Gastroesophageal sphincter (tissue), 3 donors: ENCODE results near the gene ACIN1.

Experiments
- CTCF ChIP-seq, 4 experiments: fragments of 200-600 bp in 2 of 4; fragments of 450-650 bp in 2 of 4; sonication (generic) in 1 of 4; IDR thresholded peaks; one replicate each; pipeline ENCODE4 v1.5.1; 2017 to 2019; ENCODE audit warnings: antibody characterized with exemption in 4 of 4, mild to moderate bottlenecking in 2 of 4, moderate library complexity in 2 of 4
- EP300 ChIP-seq: sonication (generic); formaldehyde crosslinking; IDR thresholded peaks from one replicate; pipeline ENCODE4 v1.6.1; 2017; ENCODE audit warnings: antibody characterized with exemption, mild to moderate bottlenecking
- POLR2A ChIP-seq, 2 donors: fragments of 450-650 bp; IDR thresholded peaks; one replicate each; pipeline ENCODE4 v1.6.1; 2017; ENCODE audit warnings: antibody characterized with exemption in 2 of 2, mild to moderate bottlenecking in 2 of 2, moderate library complexity in 1 of 2
- POLR2AphosphoS5 ChIP-seq: sonication (generic); formaldehyde crosslinking; IDR thresholded peaks from one replicate; pipeline ENCODE4 v1.6.1; 2017; ENCODE audit warnings: antibody characterized with exemption

GRCh38 chr14:23140371-23140770, 45.4 kb upstream of the ACIN1 start:
- TF ChIP-seq CTCF (IDR thresholded peaks at IDR 0.05) (no peak), POLR2A (IDR thresholded peaks at IDR 0.05) (no peak), POLR2AphosphoS5 (no peak), EP300 (no peak)
